Stimulated activated CD8-positive, alpha-beta memory T cell treated with anti-CD3 and anti-CD28 coated beads, Interleukin-7, amount 100 ng/mL, for 4 hours (primary cell): Measurements from ENCODE around the gene FOXL2NB.

ENCODE experiments used
- DNase-seq, 2 donors: peaks; one replicate each; pipeline ENCODE4 v3.0.0-alpha.2; 2020; ENCODE audit warnings: low read depth in 2 of 2

The FOXL2NB gene

DNA sequence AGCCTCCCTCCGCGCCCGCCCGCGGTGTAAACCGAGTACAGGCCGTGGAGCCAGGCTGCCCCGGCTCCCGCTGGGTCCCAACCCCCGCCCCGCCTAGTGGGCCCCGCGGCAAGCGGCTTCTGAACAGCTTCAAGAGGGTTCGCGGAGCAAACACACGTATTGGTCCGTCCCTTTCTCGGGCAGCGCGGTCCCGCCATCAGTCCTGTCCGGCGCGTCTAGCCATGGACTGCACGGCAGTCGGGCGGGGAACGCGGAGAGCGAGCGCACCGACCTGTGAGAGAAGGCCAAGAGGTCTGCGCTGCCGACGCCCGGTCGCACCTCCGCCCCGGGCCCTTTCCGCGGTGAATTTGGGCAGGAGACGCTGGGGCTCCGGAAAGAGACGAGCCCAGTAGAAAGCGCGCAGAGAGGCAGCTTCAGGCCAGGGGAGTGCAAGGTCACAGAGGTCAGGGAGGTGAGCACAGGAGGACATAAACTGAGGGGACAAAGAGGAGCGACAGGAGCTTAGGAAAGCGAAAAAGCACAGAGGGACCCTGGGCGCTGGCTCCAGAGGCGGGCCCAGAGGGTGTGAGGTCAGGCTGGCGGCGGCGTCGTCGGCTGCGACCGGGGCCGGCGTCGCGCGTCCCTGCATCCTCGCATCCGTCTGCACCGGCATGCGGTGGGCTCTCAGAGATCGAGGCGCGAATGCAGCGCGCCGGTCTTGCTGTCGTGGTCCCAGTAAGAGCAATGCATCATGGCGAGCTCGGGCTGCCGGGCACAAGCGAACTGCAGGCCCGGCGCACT, 1.9 kb upstream of the FOXL2NB start:
- no peak for DNase-seq

DNA sequence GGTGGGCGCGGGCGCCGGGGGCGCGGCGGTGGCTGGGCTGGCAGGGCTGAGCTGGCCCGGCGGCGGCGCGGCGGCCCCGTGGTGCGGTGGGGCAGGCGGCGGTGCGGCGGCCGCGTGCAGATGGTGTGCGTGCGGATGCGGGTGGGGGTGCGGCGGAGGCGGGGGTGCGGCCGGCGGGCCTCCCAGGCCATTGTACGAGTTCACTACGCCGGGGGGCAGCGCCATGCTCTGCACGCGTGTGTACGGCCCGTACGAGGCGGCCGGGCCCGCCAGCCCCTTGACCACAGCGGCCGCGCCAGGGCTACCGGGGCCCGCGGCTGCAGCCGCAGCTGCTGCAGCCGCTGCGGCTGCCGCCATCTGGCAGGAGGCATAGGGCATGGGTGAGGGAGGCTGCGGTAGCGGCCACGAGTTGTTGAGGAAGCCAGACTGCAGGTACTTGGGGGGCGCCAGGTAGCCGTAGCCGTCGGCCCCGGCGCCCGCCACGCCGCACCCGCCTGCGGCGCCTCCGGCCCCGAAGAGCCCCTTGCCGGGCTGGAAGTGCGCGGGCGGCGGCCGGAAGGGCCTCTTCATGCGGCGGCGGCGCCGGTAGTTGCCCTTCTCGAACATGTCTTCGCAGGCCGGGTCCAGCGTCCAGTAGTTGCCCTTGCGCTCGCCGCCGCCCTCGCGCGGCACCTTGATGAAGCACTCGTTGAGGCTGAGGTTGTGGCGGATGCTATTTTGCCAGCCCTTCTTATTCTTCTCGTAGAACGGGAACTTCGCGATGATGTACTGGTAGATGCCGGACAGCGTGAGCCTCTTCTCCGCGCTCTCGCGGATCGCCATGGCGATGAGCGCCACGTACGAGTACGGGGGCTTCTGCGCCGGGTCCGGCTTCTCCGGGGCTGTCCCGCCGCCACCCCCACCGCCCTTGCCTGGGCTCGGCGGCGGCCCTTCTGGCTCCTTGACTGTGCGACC, 1.0 kb upstream of the FOXL2NB start:
- no peak for DNase-seq

GRCh38 chr3:138947495-138948121, 591 bp downstream of the FOXL2NB start:
- no peak for DNase-seq

GRCh38 chr3:138948371-138949001, 1.5 kb downstream of the FOXL2NB start:
- no peak for DNase-seq

- DNase-seq, result no peak
Observed at GRCh38 chr3:138949002-138949418, 2.0 kb downstream of the FOXL2NB start.

DNA sequence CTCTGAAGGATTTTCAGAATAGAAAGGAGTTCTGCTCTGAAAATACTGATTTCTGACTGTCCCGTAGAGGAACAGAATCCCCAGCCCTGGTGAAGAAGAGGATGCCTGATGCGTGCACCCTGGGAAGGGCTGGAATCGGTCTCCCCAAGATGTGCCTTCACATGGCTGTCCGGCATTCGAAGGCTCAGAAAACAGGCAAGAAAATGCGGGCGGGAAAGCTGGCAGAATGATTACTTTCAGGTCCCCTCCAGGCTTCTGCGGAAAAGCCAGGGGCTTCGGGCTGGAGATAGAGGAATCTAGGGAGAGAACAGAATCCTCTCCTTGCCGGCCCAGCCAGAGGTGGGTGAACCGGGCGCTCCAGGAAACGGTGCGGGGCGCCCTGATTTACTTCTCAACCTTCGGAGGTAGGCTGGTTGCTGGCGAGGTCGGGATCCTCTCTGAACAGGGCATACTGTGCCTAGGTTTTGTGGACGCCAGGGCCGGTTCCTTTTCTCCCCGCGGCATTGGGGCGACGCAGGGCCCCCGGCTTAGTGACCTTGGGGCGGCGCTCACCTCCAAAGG, 2.5 kb downstream of the FOXL2NB start:
- no peak for DNase-seq

- DNase-seq, result no peak
Observed at GRCh38 chr3:138950006-138950644, 3.1 kb downstream of the FOXL2NB start.

DNA sequence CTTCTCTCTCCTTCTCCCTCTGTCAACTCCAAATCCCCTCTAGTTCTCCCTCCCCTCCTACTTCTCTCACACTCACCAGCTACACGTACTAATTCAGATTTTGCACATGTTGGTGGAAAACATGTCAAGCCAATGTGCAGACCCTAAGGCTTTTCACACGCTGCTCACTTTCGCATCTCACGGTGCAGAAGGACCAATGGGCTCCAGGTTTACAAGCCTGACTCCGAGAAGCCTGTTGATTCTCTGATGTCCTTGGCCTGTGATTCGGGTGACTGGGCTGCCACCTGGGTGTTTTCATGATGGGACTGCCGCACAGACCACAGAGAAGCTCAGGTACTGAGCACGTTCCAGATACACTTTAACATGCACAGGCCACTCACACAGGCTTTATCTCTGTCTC, 3.7 kb downstream of the FOXL2NB start:
- no peak for DNase-seq

GRCh38 chr3:138960417-138960852, 13.4 kb downstream of the FOXL2NB start:
- no peak for DNase-seq

DNA sequence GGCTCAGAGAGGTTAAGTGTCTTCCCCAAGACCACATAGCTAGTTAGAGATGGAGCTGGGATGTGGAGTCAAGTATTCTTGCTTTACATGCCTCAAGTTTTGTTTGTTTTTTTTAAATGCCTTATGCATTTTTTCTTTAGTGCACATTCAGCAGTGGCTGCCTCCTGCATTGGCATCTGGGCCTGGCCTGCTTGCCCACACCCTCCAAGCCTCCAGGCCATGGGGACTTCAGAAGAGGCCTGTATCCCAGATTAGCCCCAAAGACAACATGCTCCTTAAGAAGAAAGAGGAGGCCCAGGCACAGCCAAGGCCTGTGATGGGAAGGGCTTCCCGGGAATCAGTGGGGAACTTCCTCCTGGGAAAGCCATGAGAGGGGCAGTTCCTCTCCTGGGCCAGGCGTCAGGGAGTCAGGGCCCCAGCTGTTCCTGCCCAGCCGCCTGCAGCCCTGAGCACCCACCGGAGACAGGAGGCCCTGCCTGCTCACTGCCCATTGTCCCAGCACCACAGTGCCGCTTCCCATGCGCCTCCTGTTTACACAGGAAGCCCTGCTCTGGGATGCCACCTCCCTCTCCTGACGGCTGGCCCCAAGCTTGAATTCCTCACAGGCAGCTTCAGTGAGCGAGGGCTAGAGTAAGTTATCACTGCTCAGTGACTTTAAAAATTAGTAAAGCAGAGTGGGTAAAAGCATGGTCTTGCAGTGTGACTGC, 16.0 kb downstream of the FOXL2NB start:
- no peak for DNase-seq

- DNase-seq, result no peak
Observed at GRCh38 chr3:138964264-138964663, 17.2 kb downstream of the FOXL2NB start.

DNA sequence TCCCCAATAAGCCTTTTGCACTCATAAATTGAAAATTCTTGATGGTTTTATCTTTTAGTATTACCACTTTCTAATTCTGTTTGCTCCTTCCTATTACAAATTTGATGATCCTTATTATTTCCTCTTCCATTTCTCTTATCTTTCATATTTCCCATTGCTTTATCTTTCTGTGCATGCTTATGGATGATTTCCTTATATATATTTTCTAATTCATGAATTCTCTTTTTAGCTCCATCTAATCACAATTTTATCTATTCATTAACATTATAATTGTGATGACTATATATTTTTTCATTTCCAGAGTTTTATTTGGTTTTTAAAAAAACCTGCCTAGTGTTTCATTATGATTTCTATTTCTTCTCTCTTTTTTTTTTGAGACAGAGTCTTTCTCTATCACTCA, 17.9 kb downstream of the FOXL2NB start:
- no peak for DNase-seq

- DNase-seq, result no peak
Observed at GRCh38 chr3:138971766-138972320, 24.8 kb downstream of the FOXL2NB start.

- no peak for DNase-seq
Observed at GRCh38 chr3:138972941-138973340, 25.9 kb downstream of the FOXL2NB start.

GRCh38 chr3:138974462-138974861, 27.4 kb downstream of the FOXL2NB start:
- no peak for DNase-seq

- no peak for DNase-seq
Observed at GRCh38 chr3:138975351-138975750, 28.3 kb downstream of the FOXL2NB start.

GRCh38 chr3:138976047-138976446, 29.0 kb downstream of the FOXL2NB start:
- no peak for DNase-seq

DNA sequence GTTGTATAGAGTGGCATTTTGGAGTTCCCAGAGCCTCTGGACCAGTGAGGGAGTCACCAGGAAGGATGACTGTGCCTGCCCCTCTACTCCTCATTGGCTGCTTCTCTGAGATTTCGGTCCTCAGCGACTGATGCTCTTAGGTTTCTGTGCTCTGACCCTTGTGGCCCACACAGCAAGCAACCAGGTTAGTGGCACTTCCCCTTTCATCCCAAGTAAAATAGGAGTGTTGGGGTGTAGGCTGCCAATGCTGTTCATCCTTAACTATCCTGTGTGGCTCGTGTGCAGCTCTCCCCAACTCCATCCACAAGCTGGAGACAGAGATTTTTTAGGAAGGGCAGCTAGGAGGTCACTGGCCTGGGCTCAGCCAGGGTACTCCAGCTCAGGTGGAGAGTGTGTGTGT, 37.8 kb downstream of the FOXL2NB start:
- no peak for DNase-seq

GRCh38 chr3:138985932-138986331, 38.9 kb downstream of the FOXL2NB start:
- no peak for DNase-seq

DNA sequence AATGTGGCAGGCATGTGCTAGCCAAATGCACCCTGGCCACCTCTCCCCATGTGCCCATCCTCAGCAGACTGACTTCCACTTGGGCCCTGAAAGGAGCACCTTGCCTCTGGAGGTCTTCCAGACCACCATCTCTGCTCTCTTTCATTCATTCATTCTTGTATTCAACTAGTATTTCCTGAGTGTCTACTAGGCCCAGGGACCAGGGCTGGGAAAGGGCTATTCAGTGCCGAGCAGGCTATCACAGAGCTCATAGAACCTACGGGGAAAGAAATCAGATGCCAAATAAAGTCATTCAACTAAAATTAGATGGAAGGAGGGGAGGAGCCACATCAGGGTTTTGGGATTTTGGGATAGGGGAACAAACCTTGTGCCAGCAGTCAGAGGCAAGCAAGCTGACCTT, 40.2 kb downstream of the FOXL2NB start:
- DNase-seq, result no peak
